ENCODE measurements around the gene SLC35A2.
"Not testable (repeated sequence)": the region's sequence is repeated elsewhere in the genome, so short reads cannot be mapped to it uniquely, and the experiment has no call there.

SLC35A2 gene

GRCh38 chrX:48901069-48901468 is 10.4 kb downstream of the SLC35A2 start:
- no peak for DNase-seq

- no peak for DNase-seq
Observed at GRCh38 chrX:48899078-48899410, 12.4 kb downstream of the SLC35A2 start.

- peak; percentile 49 to 81 for DNase-seq
Observed at GRCh38 chrX:48897625-48898306, 13.7 kb downstream of the SLC35A2 start, which contains the start of the genes PQBP1 and TIMM17B. Gene PQBP1, plus strand, starts transcription at chrX:48897930. Its CDS starts 580 bp downstream, at chrX:48898510. Gene TIMM17B, minus strand, starts transcription at chrX:48897768. Its CDS starts 19 bp downstream, at chrX:48897749.

- DNase-seq = peak; percentile 16 to 67
Observed at GRCh38 chrX:48897157-48897624, 14.3 kb downstream of the SLC35A2 start.

- peak in 1 of 2 experiments; percentile 15 for DNase-seq
Observed at GRCh38 chrX:48896611-48897011, 14.8 kb downstream of the SLC35A2 start.

- DNase-seq = no peak
Observed at GRCh38 chrX:48894891-48895290, 16.6 kb downstream of the SLC35A2 start.

GRCh38 chrX:48893556-48894348 is 17.7 kb downstream of the SLC35A2 start:
- DNase-seq = no peak

- no peak for DNase-seq
Observed at GRCh38 chrX:48892896-48893295, 18.6 kb downstream of the SLC35A2 start.

GRCh38 chrX:48891402-48892288 is 19.8 kb downstream of the SLC35A2 start:
- peak; percentile 52 to 70 for DNase-seq

GRCh38 chrX:48890934-48891401 is 20.5 kb downstream of the SLC35A2 start:
- DNase-seq = no peak

GRCh38 chrX:48890296-48890925 is 21.0 kb downstream of the SLC35A2 start:
- no peak for DNase-seq

- not testable (repeated sequence) for DNase-seq
Observed at GRCh38 chrX:48886586-48886985, 24.9 kb downstream of the SLC35A2 start.

GRCh38 chrX:48883729-48884128 is 27.7 kb downstream of the SLC35A2 start:
- no peak for DNase-seq

GRCh38 chrX:48876944-48877343 is 34.5 kb downstream of the SLC35A2 start:
- DNase-seq = not testable (repeated sequence)

- DNase-seq = not testable (repeated sequence)
Observed at GRCh38 chrX:48872017-48872416, 39.4 kb downstream of the SLC35A2 start.

- peak in 1 of 2 experiments; percentile 15 for DNase-seq
Observed at GRCh38 chrX:48864210-48864609, 47.2 kb downstream of the SLC35A2 start.

- no peak for DNase-seq
Observed at GRCh38 chrX:48854898-48855297, 56.5 kb downstream of the SLC35A2 start.

GRCh38 chrX:48854121-48854804 is 57.2 kb downstream of the SLC35A2 start:
- not testable (repeated sequence) for DNase-seq

- DNase-seq = not testable (repeated sequence)
Observed at GRCh38 chrX:48853494-48853893, 58.0 kb downstream of the SLC35A2 start.

Data from SW 1271 (cell line).